ENCODE measurements around the gene SCN9A. TPM values are rescaled to one million over a fixed set of nuclear protein-coding genes. Genes with fewer than 3 reads are reported as not detected.

SCN9A gene
- total RNA-seq, 1 donor = 14.0 TPM

DNA sequence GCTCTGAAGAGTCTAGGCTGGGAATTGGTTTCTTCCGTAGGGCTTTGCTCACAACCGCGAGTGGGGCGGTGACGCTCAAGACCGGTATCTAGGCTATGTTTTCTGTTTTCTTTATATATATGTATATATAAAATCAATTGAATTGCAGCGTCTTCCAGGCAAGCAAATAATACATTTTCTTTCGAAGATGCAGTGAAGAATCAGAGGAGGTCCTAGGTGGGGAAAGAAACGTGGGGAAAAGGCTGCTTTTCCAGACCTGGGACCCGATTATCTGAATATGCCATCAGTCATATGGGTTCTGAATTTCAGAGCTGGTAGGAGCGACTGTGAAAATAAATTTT lies 714 bp upstream of the SCN9A start:
- DNase-seq (ENCODE audit: low read depth) = no peak
- H3K4me3 ChIP-seq (ENCODE audit: low read depth, low read length) = peak overlapping the region; percentile 74
- TF ChIP-seq CTCF (IDR thresholded peaks at IDR 0.05; ENCODE audit: insufficient read depth, low read length) = no peak

DNA sequence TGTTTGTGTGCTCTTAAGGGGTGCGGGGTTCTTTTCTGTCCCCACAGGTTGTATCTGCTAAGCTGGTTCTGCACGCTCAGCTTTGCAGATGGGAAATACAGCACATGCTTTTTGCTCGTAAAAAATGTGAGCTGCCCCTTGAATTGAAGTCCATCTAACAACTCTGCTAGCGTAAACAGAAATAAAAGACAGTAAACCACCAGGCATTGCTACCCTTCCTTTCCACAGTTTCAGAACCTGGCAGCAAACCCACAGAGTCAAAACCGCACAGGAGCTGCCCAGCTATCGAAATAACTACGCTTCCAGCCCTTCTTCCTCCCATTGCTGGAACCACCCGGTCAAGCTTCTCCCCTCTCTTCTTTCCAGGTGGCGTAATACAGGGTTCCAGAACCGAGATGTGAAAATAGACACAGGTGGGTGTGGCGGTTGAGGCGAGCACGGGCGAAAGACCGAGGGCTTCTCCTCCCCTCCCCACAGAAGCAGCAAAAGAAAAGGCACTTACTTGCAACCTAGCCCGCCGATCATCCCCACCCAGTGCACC lies 479 bp downstream of the SCN9A start:
- H3K4me3 ChIP-seq (ENCODE audit: low read depth, low read length) = peak overlapping the region; percentile 74
- TF ChIP-seq CTCF (IDR thresholded peaks at IDR 0.05; ENCODE audit: insufficient read depth, low read length) = no peak
- peak; percentile 17 for DNase-seq (ENCODE audit: low read depth)

- H3K4me3 ChIP-seq (ENCODE audit: low read depth, low read length) = peak overlapping the region; percentile 22
- DNase-seq (ENCODE audit: low read depth) = peak; percentile 41
Observed at GRCh38 chr2:166373951-166374350, 1.8 kb downstream of the SCN9A start.

DNA sequence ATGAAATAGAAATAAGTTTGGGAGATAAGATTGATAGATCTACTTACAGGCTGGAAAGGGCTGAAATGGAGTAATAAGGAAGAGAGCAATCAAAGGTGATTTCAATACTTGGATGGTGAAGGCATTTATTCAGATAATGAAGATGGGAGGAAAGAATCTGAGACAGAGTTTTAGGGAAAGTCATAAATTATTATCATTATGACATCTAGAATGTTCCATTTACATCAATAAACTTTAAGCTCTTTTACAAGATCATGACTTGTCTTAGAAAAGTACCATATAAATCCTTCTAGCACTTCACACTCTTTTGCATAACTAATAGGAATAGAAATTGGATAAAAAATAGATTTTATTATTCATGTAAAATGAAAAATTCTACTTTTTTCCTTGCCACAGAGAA lies 2.2 kb downstream of the SCN9A start:
- no peak for DNase-seq (ENCODE audit: low read depth)
- TF ChIP-seq CTCF (IDR thresholded peaks at IDR 0.05; ENCODE audit: insufficient read depth, low read length) = no peak
- H3K4me3 ChIP-seq (ENCODE audit: low read depth, low read length) = no peak overlapping the region

More at GRCh38 chr2:166373951-166374350, 1.8 kb downstream of the SCN9A start:
- TF ChIP-seq CTCF (IDR thresholded peaks at IDR 0.05; ENCODE audit: insufficient read depth, low read length) = no peak

GRCh38 chr2:166373105-166373504 lies 2.6 kb downstream of the SCN9A start:
- H3K4me3 ChIP-seq (ENCODE audit: low read depth, low read length) = no peak overlapping the region
- TF ChIP-seq CTCF (IDR thresholded peaks at IDR 0.05; ENCODE audit: insufficient read depth, low read length) = no peak
- no peak for DNase-seq (ENCODE audit: low read depth)

GRCh38 chr2:166372046-166372445 lies 3.7 kb downstream of the SCN9A start:
- H3K4me3 ChIP-seq (ENCODE audit: low read depth, low read length) = no peak overlapping the region
- DNase-seq (ENCODE audit: low read depth) = no peak
- TF ChIP-seq CTCF (IDR thresholded peaks at IDR 0.05; ENCODE audit: insufficient read depth, low read length) = no peak

GRCh38 chr2:166365803-166366420 lies 9.8 kb downstream of the SCN9A start:
- no peak for TF ChIP-seq CTCF (IDR thresholded peaks at IDR 0.05; ENCODE audit: insufficient read depth, low read length)
- DNase-seq (ENCODE audit: low read depth) = no peak
- H3K4me3 ChIP-seq (ENCODE audit: low read depth, low read length) = no peak overlapping the region

Measured in fibroblast of the aortic adventitia (primary cell).